Endothelial cell of umbilical vein (primary cell): ENCODE measurements around the gene APOF. TPM values are rescaled to one million over a fixed set of nuclear protein-coding genes. Genes with fewer than 3 reads are reported as not detected.

Experiments
- BruUV-seq: library from RNA; stranded (reverse); fragments of 400-500 nt; replicated peaks from 2 replicates; lab custom pipeline; 2021; lab: Mats Ljungman, UMichigan
- CTCF ChIA-PET: fragments of 300-600, 350-600 bp; sonication (Branson Sonifier 250); formaldehyde crosslinking; loops from one replicate; lab custom pipeline; 2021; ENCODE audit warnings: antibody characterized with exemption, inconsistent platforms; lab: Charles Lee
- POLR2A ChIA-PET: fragments of 300-600, 350-600 bp; sonication (Branson Sonifier 250); formaldehyde crosslinking; loops from one replicate; lab custom pipeline; 2021; ENCODE audit warnings: antibody characterized with exemption, inconsistent platforms; lab: Charles Lee
- DNase-seq: peaks from one replicate; pipeline ENCODE4 v3.0.0-alpha.2; 2011; ENCODE audit warnings: low read depth, low spot score
- FAIRE-seq: peaks from 2 replicates; lab custom pipeline; 2011; peaks lifted over from hg19 to GRCh38; lab: Jason Lieb, UNC
- H2AFZ ChIP-seq: 2 replicates; pipeline ENCODE4 v1.6.0; 2012; ENCODE audit warnings: low read depth, low read length, control low read depth, inconsistent platforms
- H3K27ac ChIP-seq: 2 replicates; pipeline ENCODE4 v1.5.1; 2011; ENCODE audit warnings: low read depth, mild to moderate bottlenecking, control low read depth, low read length, moderate library complexity; ENCODE audit not compliant: insufficient read depth
- H3K27me3 ChIP-seq, 2 experiments: 2 replicates each; pipeline versions ENCODE4 v1.6.0 to v1.6.1; 2011; ENCODE audit warnings: low read length in 2 of 2, mixed read lengths in 1 of 2; ENCODE audit not compliant: control insufficient read depth in 2 of 2, insufficient read depth in 2 of 2
- H3K36me3 ChIP-seq, 2 experiments: 2 replicates in 1 of 2; 3 replicates in 1 of 2; pipeline ENCODE4 v1.5.1; 2011; ENCODE audit warnings: low read length in 2 of 2, mild to moderate bottlenecking in 1 of 2, moderate library complexity in 1 of 2; ENCODE audit not compliant: control insufficient read depth in 2 of 2, insufficient read depth in 2 of 2; ENCODE audit errors: extremely low read depth in 1 of 2
- H3K4me1 ChIP-seq: 3 replicates; pipeline ENCODE4 v1.5.1; 2011; ENCODE audit warnings: mild to moderate bottlenecking, low read length; ENCODE audit not compliant: control insufficient read depth, insufficient read depth; ENCODE audit errors: extremely low read depth
- H3K4me2 ChIP-seq: 2 replicates; pipeline ENCODE4 v1.6.1; 2011; ENCODE audit warnings: low read length, control low read depth, mixed read lengths; ENCODE audit not compliant: insufficient read depth
- H3K4me3 ChIP-seq, 3 experiments: fragments of 200-600 bp in 1 of 3; sonication (generic), shearing (Covaris generic) in 1 of 3; replicated peaks in 1 of 3; 2 replicates each; pipeline ENCODE4 v1.5.1; 2011 to 2016; ENCODE audit warnings: control low read depth in 3 of 3, low read length in 3 of 3, mild to moderate bottlenecking in 2 of 3, inconsistent platforms in 1 of 3, low read depth in 1 of 3, moderate library complexity in 1 of 3; ENCODE audit not compliant: insufficient read depth in 1 of 3
- H3K79me2 ChIP-seq: 2 replicates; pipeline ENCODE4 v1.6.0; 2012; ENCODE audit warnings: low read length, inconsistent platforms; ENCODE audit not compliant: control insufficient read depth, insufficient read depth
- H3K9ac ChIP-seq: replicated peaks from 2 replicates; pipeline ENCODE3; 2011; ENCODE audit warnings: low read length, control low read depth; ENCODE audit not compliant: insufficient read depth; ENCODE audit errors: extremely low read depth
- H3K9me1 ChIP-seq: replicated peaks from 3 replicates; pipeline ENCODE4 v1.6.0; 2011; ENCODE audit warnings: mild to moderate bottlenecking, low read length; ENCODE audit not compliant: control insufficient read depth, insufficient read depth; ENCODE audit errors: extremely low read depth
- H3K9me3 ChIP-seq: replicated peaks from 2 replicates; pipeline ENCODE4 v1.5.1; 2012; ENCODE audit warnings: low read length, inconsistent platforms; ENCODE audit not compliant: control insufficient read depth, insufficient read depth
- H4K20me1 ChIP-seq: replicated peaks from 2 replicates; pipeline ENCODE3; 2011; ENCODE audit warnings: mild to moderate bottlenecking, low read length; ENCODE audit not compliant: control insufficient read depth, insufficient read depth; ENCODE audit errors: extremely low read depth
- CTCF ChIP-seq, 2 donors: IDR thresholded peaks; 1 replicate in 1 of 2; 2 replicates in 1 of 2; pipeline ENCODE4 v1.5.1; 2011; ENCODE audit warnings: low read length in 2 of 2, mild to moderate bottlenecking in 2 of 2, moderate library complexity in 2 of 2, control low read depth in 1 of 2, inconsistent platforms in 1 of 2, low read depth in 1 of 2; ENCODE audit not compliant: insufficient read depth in 1 of 2; ENCODE audit errors: extremely low read depth in 1 of 2
- EZH2 ChIP-seq: IDR thresholded peaks from 2 replicates; pipeline ENCODE4 v1.6.1; 2012; ENCODE audit warnings: borderline replicate concordance, low read depth, mild to moderate bottlenecking, moderate library complexity, low read length, inconsistent platforms; ENCODE audit not compliant: severe bottlenecking
- FOS ChIP-seq: IDR thresholded peaks from 2 replicates; pipeline ENCODE4 v1.6.1; 2011; ENCODE audit warnings: mild to moderate bottlenecking, low read length, moderate library complexity, borderline replicate concordance; ENCODE audit not compliant: insufficient read depth
- GATA2 ChIP-seq: IDR thresholded peaks from 2 replicates; pipeline ENCODE4 v1.7.0; 2011; ENCODE audit warnings: low read depth, mild to moderate bottlenecking, moderate library complexity, mixed read lengths, low read length; ENCODE audit not compliant: insufficient read length, insufficient read depth
- JUN ChIP-seq: IDR thresholded peaks from 2 replicates; pipeline ENCODE4 v1.6.1; 2011; ENCODE audit warnings: borderline replicate concordance, low read depth; ENCODE audit not compliant: insufficient read length, insufficient read depth
- MAX ChIP-seq: IDR thresholded peaks from 2 replicates; pipeline ENCODE4 v1.6.1; 2011; ENCODE audit not compliant: insufficient read depth, insufficient read length
- MYC ChIP-seq: IDR thresholded peaks from one replicate; pipeline ENCODE4 v1.6.1; 2011; ENCODE audit warnings: mild to moderate bottlenecking, low read depth, low read length
- POLR2A ChIP-seq: IDR thresholded peaks from 2 replicates; pipeline ENCODE4 v1.6.1; 2012; ENCODE audit warnings: low read depth, mild to moderate bottlenecking, control low read depth, low read length
- POLR2AphosphoS5 ChIP-seq: IDR thresholded peaks from 2 replicates; pipeline ENCODE4 v1.6.1; 2012; ENCODE audit warnings: low read depth, mild to moderate bottlenecking, control low read depth, low read length, moderate library complexity; ENCODE audit not compliant: insufficient read depth
- dilution Hi-C: fragments of 300-500 bp; cut with MboI; formaldehyde crosslinking; loops from one replicate; pipeline ENCODE4 v1.15.0; 2019; ENCODE audit warnings: low sequenced_read_pairs; ENCODE audit not compliant: extremely low pct_ligation_motif_present
- intact Hi-C: fragments of 100-400 bp; cut with micrococcal nuclease; formaldehyde crosslinking; loops from one replicate; pipeline ENCODE4 v1.10.0; 2022
- polyA plus RNA-seq, 4 experiments: library from polyadenylated mRNA; depleted of rRNA in 3 of 4; stranded (reverse) in 3 of 4; unstranded in 1 of 4; fragments of >200 nt; gene quantifications; 2 replicates each; pipeline versions ENCODE4 v1.2.1 to v1.2.3, GENCODE V29; 2011 to 2012; ENCODE audit warnings: missing spikeins in 1 of 4
- total RNA-seq: library from RNA; stranded (reverse); gene quantifications from 2 replicates; pipeline ENCODE4 v1.2.3, GENCODE V29; 2021

APOF gene
- total and polyA plus RNA-seq, 2 donors (not counting 3 experiments of a cell fraction or from before 2014, with no cell fraction given), result not detected

- CTCF ChIA-PET, result interaction anchor here (1.1 to 1.4 kb wide), 2 partner anchors 47 to 52 kb away, joined by 3 to 4 read pairs; no protein-coding TSS in a partner anchor
- Histone ChIP-seq H3K9ac (no peak overlapping the region), H3K9me1 (no peaks in the 10 kb centered on the region), H3K27me3 (no peaks in the 10 kb centered on the region), H3K4me1 (no peaks in the 10 kb centered on the region), H3K4me3 (no peak overlapping the region), H3K27ac (no peak overlapping the region), H3K36me3 (no peaks in the 10 kb centered on the region), H2AFZ (no peak overlapping the region), H3K4me2 (no peak overlapping the region), H3K9me3 (no peaks in the 10 kb centered on the region), H4K20me1 (no peaks in the 10 kb centered on the region), H3K79me2 (no peaks in the 10 kb centered on the region)
- peak; percentile 4 for FAIRE-seq
- POLR2A ChIA-PET, result no interaction called here
- dilution Hi-C loops (no loop called here), intact Hi-C loops (no loop called here)
- no TSS peak for BruUV-seq
- DNase-seq, result peak; percentile 15
- TF ChIP-seq JUN (no peak), POLR2AphosphoS5 (no peak), GATA2 (no peak), CTCF (IDR thresholded peaks at IDR 0.05; ENCODE audit: extremely low read depth in 1 of 2, insufficient read depth in 1 of 2, low read depth in 1 of 2, low read length in 2 of 2) (no peak), EZH2 (no peak), POLR2A (no peak), MAX (no peak), MYC (no peak), FOS (no peak)
Observed at GRCh38 chr12:56411781-56412639, 49.4 kb upstream of the APOF start.
